HG02870 (cell line): ENCODE results near the gene NFKBIE.

ENCODE experiments used
- ATAC-seq: cut with Tn5 transposase; IDR thresholded peaks from one replicate; pipeline ENCODE4 v1.9.1; 2021; ENCODE audit warnings: mild to moderate bottlenecking, moderate library complexity; ENCODE audit not compliant: unreplicated experiment

The NFKBIE gene

DNA sequence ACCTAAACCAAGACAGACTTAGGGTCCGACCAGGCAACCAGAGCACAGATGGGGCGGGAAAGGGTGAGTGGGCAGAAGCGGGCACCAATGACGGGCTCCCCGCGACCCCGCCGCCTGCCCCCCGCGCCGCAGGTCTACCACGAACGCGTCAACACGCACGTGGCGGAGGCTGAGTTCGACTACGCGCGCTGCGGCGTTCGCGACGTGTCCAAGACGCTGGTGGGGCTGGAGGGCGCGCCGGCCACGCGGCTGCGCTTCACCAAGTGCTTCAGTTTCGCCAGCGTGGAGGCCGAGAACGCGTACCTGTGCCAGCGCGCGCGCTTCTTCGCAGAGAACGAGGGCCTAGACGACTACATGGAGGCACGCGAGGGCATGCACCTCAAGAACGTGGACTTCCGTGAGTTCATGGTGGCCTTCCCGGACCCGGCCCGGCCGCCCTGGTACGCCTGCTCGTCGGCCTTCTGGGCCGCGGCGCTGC is 10.0 kb upstream of the NFKBIE start:
- no peak for ATAC-seq

DNA sequence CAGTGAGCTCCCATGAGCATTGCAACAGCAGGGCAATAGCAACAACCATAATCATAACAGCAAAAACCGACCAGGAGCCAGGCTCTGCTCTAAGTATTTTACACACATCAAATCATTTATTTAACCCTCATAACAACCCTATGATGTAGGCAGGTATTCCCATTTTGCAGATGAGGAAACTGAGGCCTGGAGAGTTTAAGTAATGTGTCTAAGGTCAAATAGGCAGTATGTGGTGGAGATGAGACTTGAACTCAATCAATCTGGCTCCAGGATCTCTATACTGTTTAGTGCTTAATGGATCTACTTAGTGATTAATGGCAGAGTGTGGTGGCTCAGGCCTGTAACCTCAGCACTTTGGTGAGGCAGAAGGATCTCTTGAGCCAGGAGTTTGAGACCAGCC is 8.3 kb upstream of the NFKBIE start:
- no peak for ATAC-seq

DNA sequence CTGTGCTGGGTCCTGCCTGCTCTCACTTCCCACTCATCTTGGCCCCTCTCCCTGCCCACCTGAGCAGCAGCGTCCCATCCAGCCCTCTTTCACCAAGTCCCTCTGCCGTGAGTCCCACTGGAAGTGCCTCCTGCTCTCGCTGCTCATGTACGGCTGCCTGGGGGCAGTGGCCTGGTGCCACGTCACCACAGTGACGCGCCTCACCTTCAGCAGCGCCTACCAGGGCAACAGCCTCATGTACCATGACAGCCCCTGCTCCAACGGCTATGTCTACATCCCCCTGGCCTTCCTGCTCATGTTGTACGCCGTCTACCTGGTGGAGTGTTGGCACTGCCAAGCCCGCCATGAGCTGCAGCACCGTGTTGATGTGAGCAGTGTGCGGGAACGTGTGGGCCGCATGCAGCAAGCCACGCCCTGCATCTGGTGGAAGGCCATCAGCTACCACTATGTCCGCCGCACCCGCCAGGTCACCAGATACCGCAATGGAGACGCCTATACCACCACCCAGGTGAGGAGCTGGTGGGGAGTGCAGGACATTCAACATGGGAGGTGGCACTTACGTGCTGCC is 7.7 kb upstream of the NFKBIE start:
- no peak for ATAC-seq

DNA sequence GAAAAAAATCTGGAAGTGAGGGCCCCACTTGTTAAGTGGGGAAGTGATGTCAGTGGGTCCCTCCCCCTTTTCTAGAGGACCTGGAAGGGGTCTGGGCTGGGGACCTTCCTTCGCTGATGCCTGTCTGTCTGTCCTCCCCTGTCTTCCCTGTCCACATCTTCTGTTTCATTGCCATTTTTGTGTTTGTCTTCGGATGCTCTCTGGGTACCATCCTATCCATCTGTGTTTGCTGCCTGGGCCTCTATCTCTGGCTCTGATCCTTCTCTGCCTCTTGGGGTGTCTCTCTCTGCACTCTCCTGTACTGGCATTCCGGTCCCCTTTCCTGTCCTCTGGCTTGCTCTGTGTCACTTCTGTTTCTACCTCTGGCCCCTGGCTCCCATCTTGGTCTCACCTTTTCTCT is 7.2 kb upstream of the NFKBIE start:
- ATAC-seq: no peak

DNA sequence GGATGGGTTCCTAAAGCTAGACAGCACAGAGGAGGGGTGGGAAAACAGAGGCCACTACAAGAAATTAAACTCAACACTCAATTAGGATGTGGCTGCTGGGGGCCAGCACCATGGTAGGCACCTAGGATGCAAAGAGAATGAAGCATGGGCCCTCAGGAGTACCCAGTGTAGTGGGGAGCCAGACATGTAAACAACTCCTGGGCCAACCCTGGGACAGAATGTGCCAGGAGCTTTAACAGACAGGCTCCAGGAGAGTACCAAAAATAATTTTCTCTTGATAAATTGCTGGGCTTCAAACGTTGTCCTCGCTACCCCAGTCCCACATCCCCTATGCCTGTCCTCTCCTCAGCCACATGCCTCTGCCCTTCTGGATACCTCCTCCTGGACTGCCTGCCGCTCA is 6.6 kb upstream of the NFKBIE start:
- ATAC-seq: no peak

DNA sequence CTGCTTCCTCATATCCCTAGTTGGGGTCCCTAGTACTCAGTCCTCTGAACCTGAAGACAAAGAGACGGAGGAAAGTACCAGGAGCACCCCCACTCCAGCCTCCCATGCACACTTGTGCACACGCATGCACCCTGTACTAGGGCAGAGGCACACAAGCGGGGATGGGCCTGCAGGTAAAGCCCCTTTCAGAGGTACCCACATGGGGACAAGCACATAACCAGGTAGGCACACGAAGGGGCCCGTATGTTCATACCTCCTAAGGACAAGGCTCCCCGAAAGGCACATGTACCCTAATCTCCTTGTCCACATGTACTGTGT is 6.0 kb upstream of the NFKBIE start:
- no peak for ATAC-seq

DNA sequence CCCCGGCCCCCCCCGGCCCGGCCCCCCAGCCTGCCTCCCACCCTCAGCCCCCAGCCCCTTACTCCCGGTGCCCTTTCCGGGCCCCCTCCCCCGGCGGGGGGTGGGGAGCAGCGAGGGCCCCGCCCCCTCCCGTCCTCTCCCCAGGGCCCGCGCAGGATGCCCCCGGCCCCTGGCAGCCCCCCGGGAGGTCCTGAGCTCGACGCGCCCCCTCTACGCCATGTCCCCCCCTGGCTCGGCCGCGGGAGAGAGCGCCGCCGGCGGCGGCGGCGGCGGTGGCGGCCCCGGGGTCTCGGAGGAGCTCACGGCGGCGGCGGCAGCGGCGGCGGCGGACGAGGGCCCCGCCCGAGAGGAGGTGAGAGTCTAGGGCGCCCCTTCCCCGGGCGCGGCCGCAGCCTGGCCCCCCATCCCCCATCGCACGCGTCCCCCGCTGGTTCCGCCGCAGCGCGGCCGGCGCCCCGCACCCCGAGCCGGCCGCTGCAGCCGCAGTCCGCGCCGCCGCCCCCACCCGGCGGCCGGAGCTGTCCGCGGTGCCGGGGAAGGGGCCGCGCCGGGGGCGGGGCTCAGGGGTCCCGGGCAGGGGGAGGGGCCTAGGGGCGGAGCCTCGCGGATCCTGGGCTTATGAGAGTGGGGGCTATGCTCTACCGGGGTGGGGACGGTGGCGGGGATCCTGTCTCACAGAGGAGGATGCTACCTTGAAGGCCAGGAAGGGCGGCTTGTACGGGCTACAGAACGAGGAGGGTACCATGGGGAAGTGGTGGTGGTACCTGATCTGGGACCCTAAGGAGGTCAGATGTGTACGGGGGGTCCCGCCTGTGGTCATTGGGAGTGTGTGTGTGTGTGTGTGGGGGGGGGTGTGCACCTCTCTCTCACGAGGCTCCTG is 5.4 kb upstream of the NFKBIE start:
- ATAC-seq: no peak

DNA sequence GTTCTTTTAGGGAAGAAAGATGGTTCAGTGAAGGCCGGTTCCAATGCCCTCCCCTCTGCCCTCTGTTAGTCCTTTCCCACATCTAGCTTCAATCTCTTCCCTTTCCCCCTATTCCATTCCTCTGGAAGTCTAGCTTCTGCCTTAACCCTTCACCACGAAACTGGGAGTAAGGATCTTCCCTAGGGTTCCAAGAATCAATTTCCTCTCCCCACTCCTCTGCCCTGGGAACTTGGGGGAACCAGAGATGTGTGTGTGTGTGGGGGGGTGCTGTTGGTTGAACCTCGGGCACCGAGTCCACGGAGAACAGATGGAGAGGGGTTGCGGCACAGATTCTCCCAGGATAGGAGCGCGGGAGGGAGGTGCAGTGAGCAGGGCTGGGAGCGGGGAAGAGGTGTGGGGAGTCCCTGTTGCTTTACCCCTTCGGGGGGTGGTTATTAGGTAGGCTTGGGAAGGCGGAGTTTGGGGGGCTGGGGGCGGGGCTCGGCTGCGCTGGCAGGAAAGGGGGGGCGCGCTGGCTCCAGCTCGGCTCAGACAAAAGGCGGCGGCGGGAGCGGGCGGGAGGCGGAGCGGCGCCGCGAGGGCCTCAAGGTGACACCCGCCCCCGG is 4.7 kb upstream of the NFKBIE start, which contains the start of gene TMEM151B:
Gene TMEM151B, plus strand, starts transcription at position 530 of the 605 bp plus-strand sequence. CDS start 293 bp downstream, outside the sequence.
- no peak for ATAC-seq

DNA sequence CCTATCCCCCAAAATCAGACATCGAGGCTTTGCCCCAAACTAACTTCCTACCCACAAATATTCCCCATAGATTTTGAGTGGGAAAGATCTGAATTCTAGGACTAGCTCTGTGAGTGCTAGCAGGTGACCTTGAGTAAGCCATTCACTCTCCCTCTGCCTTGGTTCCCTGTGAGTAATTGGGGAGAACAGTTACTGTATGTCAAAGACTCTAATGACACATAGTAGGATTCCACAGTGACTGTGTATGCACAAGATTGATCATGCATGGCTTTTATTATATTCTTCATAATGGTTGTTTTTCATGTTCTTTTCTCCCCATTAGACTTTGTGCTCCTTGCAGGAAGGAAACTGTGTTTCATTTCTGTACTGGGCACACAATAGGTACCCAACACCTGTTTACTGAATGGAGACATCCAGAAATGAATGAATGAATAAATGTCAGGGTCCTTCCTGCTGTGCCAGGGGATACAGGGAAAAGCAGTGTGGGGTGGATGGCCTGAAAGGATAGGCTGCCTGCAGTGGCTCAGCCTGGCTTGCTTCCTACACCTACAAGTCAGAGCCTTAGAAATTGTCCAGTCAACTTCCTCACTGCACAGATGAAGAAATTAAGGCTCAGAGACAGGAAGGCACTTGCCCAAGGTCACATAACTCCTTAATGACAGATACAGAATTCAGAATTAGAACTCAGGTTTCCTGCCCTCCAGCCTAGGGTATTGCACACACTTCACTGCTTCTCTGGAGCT is 4.0 kb upstream of the NFKBIE start:
- no peak for ATAC-seq

DNA sequence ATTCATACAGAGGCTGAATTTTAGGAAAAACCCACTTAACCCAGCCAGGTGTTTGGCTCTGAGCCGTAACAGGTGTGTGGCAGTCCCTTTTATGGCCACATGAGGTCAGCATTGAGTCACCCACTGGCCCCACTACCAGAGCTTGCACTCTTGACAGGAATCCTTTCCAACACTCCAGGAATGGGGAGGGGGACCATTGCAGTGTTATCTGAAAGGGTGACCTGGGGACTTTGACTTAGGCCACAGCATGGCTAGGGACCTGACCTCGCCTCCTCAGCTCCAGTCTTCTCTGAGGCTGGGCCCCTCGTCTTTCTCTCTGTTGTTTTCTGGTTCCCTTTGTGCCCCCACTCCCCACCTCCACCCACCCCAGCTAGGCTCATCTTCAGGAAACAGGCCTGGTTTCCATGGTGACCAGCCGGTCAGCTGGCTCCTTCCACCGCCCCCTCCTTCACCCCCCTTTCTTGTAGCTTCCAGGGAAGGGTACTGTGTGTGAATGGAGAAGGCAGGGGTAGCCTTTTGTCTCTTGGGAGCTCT is 2.8 kb upstream of the NFKBIE start:
- no peak for ATAC-seq

DNA sequence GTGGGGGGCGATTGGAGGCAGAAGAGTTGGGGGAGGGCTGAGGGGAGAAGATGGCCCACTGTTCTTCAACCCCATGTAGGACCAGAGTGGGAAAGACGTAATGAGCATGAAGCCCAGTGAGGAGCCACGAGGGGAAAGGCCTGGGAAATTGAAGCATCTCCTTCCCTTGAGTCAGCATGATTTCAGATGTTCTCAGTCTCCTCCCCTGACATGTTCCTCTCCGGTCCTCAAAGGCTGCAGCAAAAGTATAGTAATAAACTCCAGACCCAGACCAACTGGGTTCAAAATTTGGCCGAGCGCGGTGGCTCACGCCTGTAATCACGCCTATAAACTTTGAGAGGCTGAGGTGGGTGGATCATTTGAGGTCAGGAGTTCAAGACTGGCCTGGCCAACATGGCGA is 1.9 kb upstream of the NFKBIE start:
- ATAC-seq: no peak

DNA sequence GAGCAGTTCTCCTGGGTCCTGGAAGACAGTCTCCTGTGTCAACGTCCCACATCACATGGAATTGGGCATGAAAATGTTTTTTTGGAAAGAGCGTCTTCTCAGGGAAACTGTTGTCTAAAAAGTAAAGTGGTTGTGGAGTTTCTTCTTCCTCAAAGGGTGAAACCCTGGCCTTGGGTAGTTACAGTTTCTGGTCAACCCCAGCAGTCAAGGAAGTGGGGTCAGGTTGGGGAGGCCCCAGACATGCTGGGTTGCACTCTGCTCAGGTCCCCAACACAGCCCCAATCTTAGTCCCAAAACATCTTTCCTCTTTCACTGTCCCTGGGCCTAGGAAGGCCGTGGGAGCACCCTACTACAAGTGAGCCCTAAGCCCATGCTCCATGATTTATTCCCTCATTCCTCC is 996 bp upstream of the NFKBIE start:
- ATAC-seq: no peak

DNA sequence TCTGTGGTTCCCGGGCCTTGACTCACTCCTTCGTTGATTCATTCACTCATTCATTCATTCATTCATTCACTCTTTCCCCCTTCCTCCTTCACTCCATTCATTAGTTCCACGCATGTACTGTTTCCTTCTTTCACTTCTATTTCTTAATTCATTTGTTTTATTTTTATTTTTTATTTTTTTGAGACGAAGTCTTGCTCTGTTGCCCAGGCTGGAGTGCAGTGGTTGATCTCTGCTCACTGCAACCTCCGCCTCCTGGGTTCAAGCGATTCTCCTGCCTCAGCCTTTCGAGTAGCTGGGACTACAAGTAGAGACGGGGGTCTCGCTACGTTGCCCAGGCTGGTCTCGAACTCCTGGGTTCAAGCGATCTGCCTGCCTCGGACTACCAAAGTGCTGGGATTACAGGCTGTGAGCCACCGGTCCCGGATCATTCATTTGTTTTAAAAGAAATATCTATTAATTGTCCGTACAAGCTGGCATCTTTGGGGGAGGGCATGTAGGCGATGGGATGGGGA is 427 bp upstream of the NFKBIE start:
- no peak for ATAC-seq

DNA sequence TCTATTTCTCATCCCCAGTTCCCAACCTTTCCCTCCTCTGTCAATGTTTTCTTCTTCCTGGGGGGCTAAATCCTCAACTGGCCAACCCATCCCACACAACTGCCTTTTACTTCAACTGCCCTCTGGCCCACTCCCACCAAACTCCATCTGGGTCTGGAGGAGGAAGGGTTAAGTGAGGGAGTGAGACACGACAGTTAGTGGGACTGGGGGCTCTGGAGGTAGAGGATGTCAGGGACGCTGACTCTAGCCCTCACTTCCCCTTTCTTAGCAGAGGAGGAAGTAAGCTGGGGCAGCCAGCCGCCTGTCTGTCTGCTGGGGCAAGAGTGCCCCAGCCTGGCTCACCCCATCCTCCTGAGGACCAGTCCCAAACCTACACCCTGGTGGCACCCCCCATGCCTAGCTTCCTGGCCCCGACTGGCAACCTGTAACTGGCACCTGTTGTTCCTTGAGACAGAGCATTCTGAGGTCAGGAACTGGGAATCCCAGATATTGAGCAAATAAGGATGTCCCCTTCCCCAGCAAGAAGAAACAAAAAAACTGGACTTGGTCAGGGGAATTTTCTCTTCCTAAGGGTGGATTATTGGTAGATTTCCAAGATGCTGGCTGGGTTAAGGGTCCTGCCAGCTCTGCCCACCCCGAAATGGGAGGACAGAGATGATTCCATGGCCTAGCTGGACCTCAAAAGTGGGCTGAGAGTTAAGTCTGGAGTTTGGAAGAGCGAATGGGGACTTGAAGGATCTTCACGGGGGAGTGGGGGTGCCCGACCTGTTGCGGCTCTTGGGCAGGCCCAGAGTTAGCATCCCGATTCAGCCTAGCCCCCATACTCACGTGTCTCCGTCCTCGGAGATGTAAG is 971 bp downstream of the NFKBIE start:
- ATAC-seq: no peak

DNA sequence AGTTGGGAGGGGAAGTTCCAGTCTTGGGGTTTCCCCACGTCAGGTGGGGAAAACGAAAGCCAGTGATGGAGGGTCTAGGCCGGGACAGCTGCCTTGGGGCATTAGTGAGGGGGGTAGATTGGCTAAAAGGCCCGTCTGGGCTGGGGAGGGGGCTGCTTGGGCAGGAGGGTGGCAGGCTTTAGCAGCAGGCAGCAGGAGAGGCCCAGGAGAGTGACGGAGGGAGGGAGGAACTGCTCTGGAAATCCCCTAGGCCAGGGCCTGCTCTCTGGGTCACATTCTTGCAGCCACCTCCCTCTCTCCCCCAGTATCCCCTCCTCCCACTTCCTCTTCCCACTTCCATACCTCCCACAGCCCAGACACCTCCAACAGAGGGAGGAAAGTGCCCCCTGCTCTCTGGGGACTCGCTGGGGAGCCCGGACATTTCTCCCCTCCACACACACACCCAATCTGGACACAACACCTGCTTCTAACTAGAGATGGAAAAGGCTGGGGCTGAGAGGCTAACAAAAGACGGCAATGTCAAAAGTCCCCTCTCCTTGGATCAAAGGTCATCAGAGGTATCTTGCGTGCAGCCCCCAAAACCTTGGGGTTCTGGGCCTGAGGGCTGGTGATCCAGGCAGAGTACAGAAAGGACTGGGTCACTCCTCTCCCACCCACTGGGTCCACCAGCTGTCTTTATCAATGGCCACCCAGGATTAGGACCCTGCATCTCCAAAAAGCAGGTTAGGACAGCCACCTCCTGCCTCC is 1.8 kb downstream of the NFKBIE start:
- ATAC-seq: no peak

DNA sequence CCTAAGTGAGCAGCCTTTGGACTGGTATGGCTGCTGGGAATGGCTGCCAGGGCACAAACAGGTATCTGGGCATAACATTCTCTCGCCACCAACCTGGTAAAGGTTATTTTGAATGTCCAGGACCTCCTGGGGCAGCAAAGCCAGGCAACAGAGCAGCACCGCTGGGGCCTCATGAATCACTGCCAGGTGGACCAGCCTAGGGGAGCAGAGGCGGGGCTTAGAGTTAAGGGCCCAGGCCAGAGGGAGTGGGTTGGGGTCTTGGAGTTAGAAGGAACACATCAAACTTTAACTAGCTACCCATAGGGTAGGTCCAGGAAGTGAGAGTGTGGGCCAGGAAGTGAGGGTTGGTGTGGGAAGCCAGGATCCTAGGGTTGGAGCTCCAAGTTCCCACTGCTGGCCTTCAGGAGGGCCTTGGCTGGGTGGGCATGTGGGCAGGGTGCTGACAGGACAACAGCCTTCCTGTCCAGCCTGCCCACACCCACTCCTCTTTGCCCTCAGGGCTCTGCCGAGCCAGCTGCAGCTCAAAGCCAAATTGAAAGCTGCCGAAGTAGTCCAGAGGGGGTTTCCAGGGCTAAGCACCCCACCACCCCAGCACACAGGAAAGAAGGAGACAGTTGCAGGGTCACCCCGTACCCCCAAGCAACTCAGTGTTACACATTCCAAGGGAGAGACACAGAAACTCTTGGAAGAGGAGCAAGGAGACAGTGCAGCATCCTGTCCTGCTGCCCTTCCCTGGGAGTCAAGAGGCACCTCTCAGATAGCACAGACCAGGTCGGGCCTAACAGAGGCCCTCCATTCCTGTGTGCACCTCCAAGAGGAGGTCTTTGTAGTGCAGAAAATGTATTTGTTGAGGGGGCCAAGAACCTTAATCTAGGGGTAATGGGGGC is 2.6 kb downstream of the NFKBIE start:
- ATAC-seq: no peak

DNA sequence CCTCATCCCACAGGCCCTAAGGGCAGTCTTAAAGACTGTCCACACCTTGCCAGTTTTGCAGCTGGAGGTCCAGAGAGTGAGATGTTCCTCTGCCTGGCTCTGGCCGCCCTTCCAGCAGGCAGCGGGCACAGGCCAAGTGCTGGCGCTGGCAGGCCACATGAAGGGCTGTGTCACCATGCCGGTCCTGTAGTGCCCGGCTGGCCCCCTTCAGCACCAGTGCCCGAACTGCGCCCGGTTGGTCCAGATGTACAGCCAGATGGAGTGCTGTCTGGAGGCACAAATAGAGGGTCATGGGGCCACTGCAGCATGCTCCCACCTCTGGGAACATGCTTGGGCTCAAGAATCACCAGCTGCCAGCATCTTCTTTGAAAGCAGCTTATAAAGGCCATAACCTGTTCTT is 3.8 kb downstream of the NFKBIE start:
- ATAC-seq: no peak
